GM12864 (cell line): ENCODE results near the gene PLD1.

ENCODE experiments used
- DNase-seq: peaks from one replicate; pipeline ENCODE4 v3.0.0-alpha.2; 2011; ENCODE audit warnings: low read depth
- H3K4me3 ChIP-seq: 2 replicates; pipeline ENCODE4 v1.5.1; 2011; ENCODE audit warnings: mild to moderate bottlenecking, low read depth, low read length, control low read depth
- CTCF ChIP-seq: IDR thresholded peaks from 2 replicates; pipeline ENCODE4 v1.5.1; 2011; ENCODE audit warnings: low read depth, mild to moderate bottlenecking, moderate library complexity, low read length, control low read depth, inconsistent platforms; ENCODE audit errors: missing control alignments

Gene PLD1

DNA sequence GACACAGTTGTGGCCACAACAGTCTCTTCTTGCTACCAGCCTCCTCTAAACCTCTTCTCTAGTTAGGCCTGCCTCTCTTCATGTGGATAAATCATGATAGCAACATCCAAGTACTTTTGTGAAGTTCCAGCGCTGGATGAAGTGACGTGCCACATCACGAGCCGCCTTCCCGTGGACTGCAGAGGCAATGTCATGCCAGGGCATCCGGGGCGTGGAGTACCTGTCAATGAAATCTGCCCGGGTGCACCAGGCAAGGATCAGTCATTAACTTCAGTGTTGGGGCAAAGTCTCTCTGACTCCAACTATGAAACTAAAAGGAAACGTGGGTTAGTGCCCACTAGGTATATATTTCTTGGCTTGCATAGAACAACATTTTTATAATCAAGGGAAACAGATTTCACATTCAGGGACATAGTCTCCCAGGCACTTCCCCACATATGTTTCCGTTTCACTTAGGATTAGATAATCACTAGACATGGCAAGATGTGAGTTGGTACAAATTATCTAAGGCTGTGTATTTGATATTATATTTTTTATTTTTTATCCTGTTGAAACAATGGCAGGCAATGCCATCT, 133.6 kb downstream of the PLD1 start:
- TF ChIP-seq CTCF: no peak
- H3K4me3 ChIP-seq: no peak overlapping the region
- DNase-seq: no peak

GRCh38 chr3:171673951-171674350, 136.3 kb downstream of the PLD1 start:
- no peak for TF ChIP-seq CTCF
- H3K4me3 ChIP-seq: no peak overlapping the region
- no peak for DNase-seq

GRCh38 chr3:171672538-171672937, 137.7 kb downstream of the PLD1 start:
- no peak for DNase-seq
- TF ChIP-seq CTCF: no peak
- H3K4me3 ChIP-seq: no peak overlapping the region

- no peak for TF ChIP-seq CTCF
- no peak overlapping the region for H3K4me3 ChIP-seq
- DNase-seq: no peak
Observed at GRCh38 chr3:171672124-171672523, 138.2 kb downstream of the PLD1 start.

- H3K4me3 ChIP-seq: no peak overlapping the region
- DNase-seq: no peak
- no peak for TF ChIP-seq CTCF
Observed at GRCh38 chr3:171671709-171672108, 138.6 kb downstream of the PLD1 start.

DNA sequence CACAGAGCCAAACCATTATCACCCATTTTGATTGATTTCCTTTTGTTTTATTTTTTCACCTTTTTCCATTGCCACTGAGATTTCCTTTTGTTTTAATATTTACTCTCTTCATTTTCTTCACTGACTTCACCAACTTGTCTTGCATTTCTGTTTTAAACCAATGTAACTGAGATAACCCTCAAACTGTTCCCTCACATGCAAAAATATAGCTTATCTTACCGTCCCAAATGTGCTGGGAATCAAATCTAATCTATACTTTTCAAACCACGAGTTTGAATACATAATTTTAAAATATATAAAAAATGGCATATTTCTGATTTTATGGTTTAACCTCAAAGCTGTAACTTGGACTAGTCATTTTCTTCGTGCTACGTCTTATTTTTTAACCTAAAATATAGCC, 143.8 kb downstream of the PLD1 start:
- TF ChIP-seq CTCF: no peak
- H3K4me3 ChIP-seq: no peak overlapping the region
- DNase-seq: no peak

DNA sequence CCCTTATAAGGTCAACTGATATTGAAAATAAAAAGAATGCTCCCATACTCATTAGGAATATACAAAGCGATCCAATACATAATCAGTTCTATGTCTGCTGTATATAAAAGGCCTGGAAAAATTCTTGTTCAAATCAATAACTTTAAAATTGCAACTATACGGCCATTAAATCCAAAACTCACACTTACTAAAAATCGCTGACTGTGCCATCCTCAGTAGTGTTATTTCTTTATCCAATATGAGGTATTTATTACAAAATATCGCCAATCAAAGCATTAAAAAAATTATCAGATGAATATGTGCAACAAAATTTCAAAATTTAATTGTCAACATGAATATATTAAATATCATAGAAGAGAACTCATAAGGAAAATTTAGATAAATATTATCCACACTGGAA, 146.5 kb downstream of the PLD1 start:
- no peak overlapping the region for H3K4me3 ChIP-seq
- TF ChIP-seq CTCF: no peak
- no peak for DNase-seq
